Measurements from ENCODE around the gene MAMDC2. TPM values are rescaled to one million over a fixed set of nuclear protein-coding genes. Genes with fewer than 3 reads are reported as not detected.

Gene MAMDC2
- total RNA-seq, 2 experiments from 2014 or later = not detected

- ChIA-PET CTCF (interaction anchor here (1.7 to 2.7 kb wide), 2 partner anchors 16 to 68 kb away, joined by 4 to 7 read pairs; no protein-coding TSS in a partner anchor), POLR2A (no interaction called here)
- ATAC-seq (no peak), DNase-seq (no peak)
- Mint-ChIP-seq H3K27ac (no peak overlapping the region), H3K9me3 (peaks cover under 1% of the 10 kb centered on the region), H3K4me1 (ENCODE audit: low read depth) (peaks cover 3% of the 10 kb centered on the region), H3K36me3 (ENCODE audit: low read depth) (no peaks in the 10 kb centered on the region), H3K4me3 (no peak overlapping the region), H3K27me3 (peaks cover 44% of the 10 kb centered on the region)
- intact Hi-C loops (cut with micrococcal nuclease) = no loop called here
- no peak for TF ChIP-seq CTCF (IDR thresholded peaks at IDR 0.05)
These were observed 363 bp upstream of the MAMDC2 start for GRCh38 chr9:70043285-70043684.

GRCh38 chr9:70044490-70045307 lies 1.1 kb downstream of the MAMDC2 start:
- CTCF ChIA-PET = no interaction called here
- no peak for ATAC-seq
- intact Hi-C loops (cut with micrococcal nuclease) = no loop called here

GRCh38 chr9:70045452-70045851 lies 1.8 kb downstream of the MAMDC2 start:
- Mint-ChIP-seq H3K4me3 (no peak overlapping the region), H3K4me1 (ENCODE audit: low read depth) (peaks cover 3% of the 10 kb centered on the region), H3K9me3 (no peaks in the 10 kb centered on the region), H3K36me3 (ENCODE audit: low read depth) (no peaks in the 10 kb centered on the region), H3K27me3 (peaks cover 46% of the 10 kb centered on the region), H3K27ac (no peak overlapping the region)
- intact Hi-C loops (cut with micrococcal nuclease) = no loop called here
- no peak for TF ChIP-seq CTCF (IDR thresholded peaks at IDR 0.05)
- ATAC-seq (no peak), DNase-seq (no peak)
- POLR2A ChIA-PET = no interaction called here
- CTCF ChIA-PET = no interaction called here

More at GRCh38 chr9:70044490-70045307, 1.1 kb downstream of the MAMDC2 start:
- Mint-ChIP-seq H3K27me3 (peaks cover 48% of the 10 kb centered on the region), H3K36me3 (ENCODE audit: low read depth) (no peaks in the 10 kb centered on the region), H3K27ac (no peak overlapping the region), H3K9me3 (no peaks in the 10 kb centered on the region), H3K4me3 (peak overlapping the region; percentile 9), H3K4me1 (ENCODE audit: low read depth) (peaks cover 3% of the 10 kb centered on the region)
- peak; percentile 12 for DNase-seq
- POLR2A ChIA-PET = no interaction called here
- no peak for TF ChIP-seq CTCF (IDR thresholded peaks at IDR 0.05)

- no peak for ATAC-seq
- POLR2A ChIA-PET = no interaction called here
These were observed 2.8 kb downstream of the MAMDC2 start for GRCh38 chr9:70046274-70047070.

More at GRCh38 chr9:70046274-70047070, 2.8 kb downstream of the MAMDC2 start:
- DNase-seq = no peak
- no peak overlapping the region for H3K27ac Mint-ChIP-seq
- TF ChIP-seq CTCF (IDR thresholded peaks at IDR 0.05) = no peak
- no peaks in the 10 kb centered on the region for H3K9me3 Mint-ChIP-seq
- no peak overlapping the region for H3K4me3 Mint-ChIP-seq
- H3K27me3 Mint-ChIP-seq = peaks cover 47% of the 10 kb centered on the region
- intact Hi-C loops (cut with micrococcal nuclease) = no loop called here
- H3K4me1 Mint-ChIP-seq (ENCODE audit: low read depth) = peaks cover 3% of the 10 kb centered on the region
- no peaks in the 10 kb centered on the region for H3K36me3 Mint-ChIP-seq (ENCODE audit: low read depth)
- CTCF ChIA-PET = no interaction called here

Measured in activated CD8-positive, alpha-beta T cell treated with anti-CD3 and anti-CD28 coated beads for 36 hours (primary cell).